GM12864 (cell line): ENCODE data around the gene VGLL1.

Source experiments
- DNase-seq: peaks from one replicate; pipeline ENCODE4 v3.0.0-alpha.2; 2011; ENCODE audit warnings: low read depth
- H3K4me3 ChIP-seq: 2 replicates; pipeline ENCODE4 v1.5.1; 2011; ENCODE audit warnings: mild to moderate bottlenecking, low read depth, low read length, control low read depth
- TF ChIP-seq, protein P1 (sequence below): IDR thresholded peaks from 2 replicates; pipeline ENCODE4 v1.5.1; 2011; ENCODE audit warnings: low read depth, mild to moderate bottlenecking, moderate library complexity, low read length, control low read depth, inconsistent platforms; ENCODE audit errors: missing control alignments

The VGLL1 gene

DNA sequence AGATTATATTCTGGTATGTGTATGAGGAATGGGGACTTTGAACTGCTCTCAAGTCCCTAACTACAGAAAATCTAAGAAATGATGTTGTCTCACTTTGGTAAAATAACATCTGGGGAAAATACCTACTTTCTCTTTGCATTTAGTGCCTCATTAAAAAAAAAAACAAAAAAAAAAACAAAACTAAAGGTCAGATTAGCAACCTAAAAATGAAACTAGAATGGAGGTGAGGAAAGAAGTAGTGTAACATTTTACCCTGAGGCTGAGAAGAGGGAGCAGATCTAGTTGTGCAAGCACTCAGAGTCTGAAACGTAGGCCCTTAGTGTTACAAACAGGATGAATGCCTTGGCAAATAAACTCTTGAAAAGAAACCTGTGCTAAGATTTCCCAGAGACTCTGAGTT is 56.0 kb downstream of the VGLL1 start:
- TF ChIP-seq, protein P1, sequence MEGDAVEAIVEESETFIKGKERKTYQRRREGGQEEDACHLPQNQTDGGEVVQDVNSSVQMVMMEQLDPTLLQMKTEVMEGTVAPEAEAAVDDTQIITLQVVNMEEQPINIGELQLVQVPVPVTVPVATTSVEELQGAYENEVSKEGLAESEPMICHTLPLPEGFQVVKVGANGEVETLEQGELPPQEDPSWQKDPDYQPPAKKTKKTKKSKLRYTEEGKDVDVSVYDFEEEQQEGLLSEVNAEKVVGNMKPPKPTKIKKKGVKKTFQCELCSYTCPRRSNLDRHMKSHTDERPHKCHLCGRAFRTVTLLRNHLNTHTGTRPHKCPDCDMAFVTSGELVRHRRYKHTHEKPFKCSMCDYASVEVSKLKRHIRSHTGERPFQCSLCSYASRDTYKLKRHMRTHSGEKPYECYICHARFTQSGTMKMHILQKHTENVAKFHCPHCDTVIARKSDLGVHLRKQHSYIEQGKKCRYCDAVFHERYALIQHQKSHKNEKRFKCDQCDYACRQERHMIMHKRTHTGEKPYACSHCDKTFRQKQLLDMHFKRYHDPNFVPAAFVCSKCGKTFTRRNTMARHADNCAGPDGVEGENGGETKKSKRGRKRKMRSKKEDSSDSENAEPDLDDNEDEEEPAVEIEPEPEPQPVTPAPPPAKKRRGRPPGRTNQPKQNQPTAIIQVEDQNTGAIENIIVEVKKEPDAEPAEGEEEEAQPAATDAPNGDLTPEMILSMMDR: no peak
- DNase-seq: no peak
- H3K4me3 ChIP-seq: no peak overlapping the region

DNA sequence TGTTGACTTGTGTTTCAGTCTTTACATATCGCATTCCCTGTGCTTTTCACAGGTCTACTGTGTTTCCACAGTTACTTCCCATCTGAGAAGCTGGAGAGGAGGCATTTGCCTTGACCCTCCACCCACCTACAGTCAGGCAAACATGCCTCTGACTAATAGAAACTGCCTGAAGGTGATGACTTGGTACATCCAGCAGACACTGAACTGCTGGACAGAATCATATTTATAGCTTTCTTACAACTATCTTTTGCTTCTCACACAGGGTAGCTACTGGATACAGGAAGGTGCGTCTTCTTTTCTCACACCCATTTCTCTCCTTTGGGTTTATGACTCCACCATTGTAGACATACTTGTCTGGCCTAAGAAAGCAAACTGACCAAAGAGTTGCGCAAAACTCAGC is 58.0 kb downstream of the VGLL1 start:
- H3K4me3 ChIP-seq: no peak overlapping the region
- no peak for DNase-seq
- TF ChIP-seq, protein P1: no peak

DNA sequence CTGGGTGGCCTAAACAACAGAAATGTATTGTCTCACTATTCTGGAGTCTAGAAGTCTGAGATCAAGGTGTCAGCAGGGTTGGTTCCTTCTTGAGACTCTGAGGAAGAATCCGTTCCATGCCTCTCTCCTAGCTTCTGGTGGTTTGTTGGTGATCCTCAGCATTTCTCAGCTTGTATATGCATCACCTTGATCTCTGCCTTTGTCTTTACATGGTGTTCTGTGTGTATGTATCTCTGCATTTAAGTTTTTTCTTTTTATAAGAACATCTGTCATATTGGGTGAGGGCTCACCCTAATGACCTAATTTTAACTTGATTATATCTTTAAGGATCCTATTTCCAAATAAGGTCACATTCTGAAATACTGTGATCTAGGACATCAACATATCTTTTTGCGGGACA is 65.3 kb downstream of the VGLL1 start:
- TF ChIP-seq, protein P1: no peak
- DNase-seq: no peak

DNA sequence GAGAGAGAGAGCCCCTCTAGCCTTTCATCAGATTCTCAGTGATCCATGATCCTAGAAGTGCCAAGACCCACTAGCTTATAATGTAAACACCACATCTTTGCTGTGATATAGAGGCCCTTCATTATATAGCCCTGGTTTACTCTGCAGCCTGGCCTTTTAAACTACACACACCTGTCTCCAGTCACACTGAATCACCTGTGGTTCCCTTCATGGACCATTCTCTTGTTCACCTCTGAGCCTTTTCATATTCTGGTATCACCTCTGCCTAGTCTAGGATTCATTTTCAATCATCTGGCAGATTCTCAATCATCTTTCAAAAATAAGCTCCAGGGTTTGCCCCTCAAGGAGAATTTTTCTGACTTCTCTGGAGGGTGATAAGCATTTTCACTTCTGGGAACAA is 65.9 kb downstream of the VGLL1 start:
- no peak overlapping the region for H3K4me3 ChIP-seq
- TF ChIP-seq, protein P1: no peak
- no peak for DNase-seq

More for the DNA sequence above, 65.3 kb downstream of the VGLL1 start:
- H3K4me3 ChIP-seq: no peak overlapping the region

DNA sequence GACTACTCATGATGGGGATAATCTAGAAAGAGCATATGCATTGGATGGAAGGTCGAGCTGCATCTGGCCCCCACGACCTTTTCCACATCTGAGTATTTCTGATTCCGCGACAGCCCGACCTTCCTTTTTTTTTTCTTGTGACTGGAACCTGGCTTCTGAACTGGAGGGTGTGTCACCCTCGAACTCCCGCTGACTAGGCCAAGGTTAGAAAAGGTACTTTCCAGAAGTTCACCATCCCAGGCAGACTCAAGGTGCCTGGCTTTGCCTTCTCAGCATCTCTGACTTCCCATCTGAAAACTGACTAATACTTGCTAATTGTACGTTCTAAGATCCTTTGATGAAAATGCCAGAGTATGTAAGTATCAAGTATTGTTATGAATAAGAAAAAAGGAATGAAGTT is 66.6 kb downstream of the VGLL1 start:
- H3K4me3 ChIP-seq: no peak overlapping the region
- DNase-seq: no peak
- TF ChIP-seq, protein P1: no peak

DNA sequence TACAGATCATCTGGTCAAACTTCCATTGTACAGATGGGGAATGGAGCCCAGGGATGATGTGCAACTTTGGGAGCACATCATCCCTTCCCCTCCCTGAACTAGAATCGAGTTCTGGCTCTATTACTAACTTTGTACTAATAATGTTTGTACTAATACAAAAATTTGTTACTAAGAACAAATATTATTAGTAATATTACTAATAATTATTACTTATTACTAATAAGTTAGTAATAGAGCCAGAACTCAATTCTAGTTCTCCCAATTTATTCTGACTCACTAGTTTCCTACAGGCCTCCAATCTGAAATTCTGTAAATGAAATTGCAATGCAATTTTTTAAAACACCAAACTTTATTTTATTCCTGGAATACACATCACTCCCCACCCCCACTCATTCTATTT is 68.0 kb downstream of the VGLL1 start:
- TF ChIP-seq, protein P1: no peak
- no peak overlapping the region for H3K4me3 ChIP-seq
- DNase-seq: no peak
